Loucy (cell line): ENCODE results near the gene NOTCH2.
A peak's percentile ranks its signal among the peaks of the same experiment; 100 is the strongest.

ENCODE experiments used
- H2AFZ ChIP-seq: fragments of 200-600 bp; sonication (generic); 2 replicates; pipeline ENCODE4 v1.6.0; 2016; ENCODE audit warnings: antibody characterized with exemption, mild to moderate bottlenecking, low read length, moderate library complexity
- H3F3A ChIP-seq: fragments of 200-600 bp; 2 replicates; pipeline ENCODE4 v1.6.0; 2016; ENCODE audit warnings: antibody characterized with exemption, low read depth, mild to moderate bottlenecking
- H3K27me3 ChIP-seq: fragments of 200-600 bp; sonication (generic); 2 replicates; pipeline ENCODE4 v1.6.1; 2014; ENCODE audit warnings: low read length, mild to moderate bottlenecking; ENCODE audit not compliant: insufficient read depth, poor library complexity, severe bottlenecking
- H3K36me3 ChIP-seq: fragments of 200-600 bp; sonication (generic); 2 replicates; pipeline ENCODE4 v1.6.1; 2016; ENCODE audit warnings: low read length; ENCODE audit not compliant: insufficient read depth
- H3K4me1 ChIP-seq: fragments of 200-600 bp; sonication (generic); 2 replicates; pipeline ENCODE4 v1.5.1; 2014; ENCODE audit warnings: low read length, mild to moderate bottlenecking; ENCODE audit not compliant: insufficient read depth, poor library complexity, severe bottlenecking
- H3K4me2 ChIP-seq: fragments of 200-600 bp; sonication (generic); 2 replicates; pipeline ENCODE4 v1.6.0; 2014; ENCODE audit warnings: antibody characterized with exemption, low read length, low read depth, mild to moderate bottlenecking; ENCODE audit not compliant: poor library complexity, severe bottlenecking
- H3K4me3 ChIP-seq: fragments of 200-600 bp; sonication (generic); 2 replicates; pipeline ENCODE4 v1.5.1; 2014; ENCODE audit warnings: low read length, mild to moderate bottlenecking, mixed read lengths; ENCODE audit not compliant: poor library complexity, severe bottlenecking
- H3K79me2 ChIP-seq: fragments of 200-600 bp; sonication (generic); 2 replicates; pipeline ENCODE4 v1.6.1; 2014; ENCODE audit warnings: low read length; ENCODE audit not compliant: insufficient read depth
- H3K9ac ChIP-seq: fragments of 200-600 bp; sonication (generic); 2 replicates; pipeline ENCODE4 v1.6.0; 2014; ENCODE audit warnings: mild to moderate bottlenecking, low read depth, low read length, moderate library complexity; ENCODE audit not compliant: poor library complexity, severe bottlenecking
- H3K9me2 ChIP-seq: fragments of 200-600 bp; sonication (generic); replicated peaks from 2 replicates; pipeline ENCODE4 v1.6.1; 2016; ENCODE audit warnings: low read depth, low read length, mixed read lengths
- H3K9me3 ChIP-seq: fragments of 200-600 bp; sonication (generic); 2 replicates; pipeline ENCODE4 v1.6.1; 2014; ENCODE audit warnings: mild to moderate bottlenecking, antibody characterized with exemption, low read length, low read depth; ENCODE audit not compliant: insufficient read depth
- H4K20me1 ChIP-seq: fragments of 200-600 bp; sonication (generic); 2 replicates; pipeline ENCODE4 v1.6.0; 2014; ENCODE audit warnings: antibody characterized with exemption, low read length, mild to moderate bottlenecking; ENCODE audit not compliant: insufficient read depth, poor library complexity, severe bottlenecking
- EZH2phosphoT487 ChIP-seq: fragments of 200-600 bp; IDR thresholded peaks from 2 replicates; pipeline ENCODE4 v1.6.1; 2018; ENCODE audit warnings: antibody characterized with exemption, mild to moderate bottlenecking, moderate library complexity, borderline replicate concordance
- TF ChIP-seq, protein P1 (sequence below): fragments of 200-600 bp; sonication (generic); conservative IDR thresholded peaks from 2 replicates; pipeline ENCODE4 v1.5.1; 2014; ENCODE audit warnings: mild to moderate bottlenecking, antibody characterized with exemption, low read length

The NOTCH2 gene

DNA sequence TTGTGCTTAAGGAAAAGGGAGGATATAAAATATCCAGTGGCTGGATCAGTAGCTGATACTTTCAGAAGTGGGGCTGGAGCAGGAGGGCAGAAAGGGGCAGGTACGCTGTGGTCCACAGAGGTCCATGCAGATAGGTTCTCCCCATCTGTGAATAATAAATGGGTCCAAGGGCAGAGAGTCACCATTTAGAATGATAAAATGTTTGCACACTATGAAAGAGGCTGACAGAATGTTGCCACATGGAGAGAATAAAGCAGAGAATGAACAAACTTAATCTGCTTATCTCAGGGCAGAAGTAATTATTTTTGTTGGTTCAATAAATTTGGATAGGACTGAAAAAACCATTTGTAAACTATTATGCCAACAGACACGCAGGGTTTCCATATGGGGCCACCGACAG lies 156.5 kb downstream of the NOTCH2 start:
- peaks cover 44% of the 10 kb centered on the region; the same call in 1 of the 2 replicates for H3K36me3 ChIP-seq
- H3K79me2 ChIP-seq = no peaks in the 10 kb centered on the region
- no peaks in the 10 kb centered on the region for H3K9me2 ChIP-seq
- H3K27me3 ChIP-seq = no peaks in the 10 kb centered on the region
- H3K4me3 ChIP-seq = no peak overlapping the region
- H4K20me1 ChIP-seq = no peaks in the 10 kb centered on the region
- no peaks in the 10 kb centered on the region for H3F3A ChIP-seq
- TF ChIP-seq, protein P1, sequence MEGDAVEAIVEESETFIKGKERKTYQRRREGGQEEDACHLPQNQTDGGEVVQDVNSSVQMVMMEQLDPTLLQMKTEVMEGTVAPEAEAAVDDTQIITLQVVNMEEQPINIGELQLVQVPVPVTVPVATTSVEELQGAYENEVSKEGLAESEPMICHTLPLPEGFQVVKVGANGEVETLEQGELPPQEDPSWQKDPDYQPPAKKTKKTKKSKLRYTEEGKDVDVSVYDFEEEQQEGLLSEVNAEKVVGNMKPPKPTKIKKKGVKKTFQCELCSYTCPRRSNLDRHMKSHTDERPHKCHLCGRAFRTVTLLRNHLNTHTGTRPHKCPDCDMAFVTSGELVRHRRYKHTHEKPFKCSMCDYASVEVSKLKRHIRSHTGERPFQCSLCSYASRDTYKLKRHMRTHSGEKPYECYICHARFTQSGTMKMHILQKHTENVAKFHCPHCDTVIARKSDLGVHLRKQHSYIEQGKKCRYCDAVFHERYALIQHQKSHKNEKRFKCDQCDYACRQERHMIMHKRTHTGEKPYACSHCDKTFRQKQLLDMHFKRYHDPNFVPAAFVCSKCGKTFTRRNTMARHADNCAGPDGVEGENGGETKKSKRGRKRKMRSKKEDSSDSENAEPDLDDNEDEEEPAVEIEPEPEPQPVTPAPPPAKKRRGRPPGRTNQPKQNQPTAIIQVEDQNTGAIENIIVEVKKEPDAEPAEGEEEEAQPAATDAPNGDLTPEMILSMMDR = no peak
- TF ChIP-seq EZH2phosphoT487 = no peak
- no peak overlapping the region for H3K4me2 ChIP-seq
- peaks cover 20% of the 10 kb centered on the region for H3K4me1 ChIP-seq
- H2AFZ ChIP-seq = no peak overlapping the region
- H3K9me3 ChIP-seq = no peaks in the 10 kb centered on the region
- H3K9ac ChIP-seq = no peak overlapping the region

DNA sequence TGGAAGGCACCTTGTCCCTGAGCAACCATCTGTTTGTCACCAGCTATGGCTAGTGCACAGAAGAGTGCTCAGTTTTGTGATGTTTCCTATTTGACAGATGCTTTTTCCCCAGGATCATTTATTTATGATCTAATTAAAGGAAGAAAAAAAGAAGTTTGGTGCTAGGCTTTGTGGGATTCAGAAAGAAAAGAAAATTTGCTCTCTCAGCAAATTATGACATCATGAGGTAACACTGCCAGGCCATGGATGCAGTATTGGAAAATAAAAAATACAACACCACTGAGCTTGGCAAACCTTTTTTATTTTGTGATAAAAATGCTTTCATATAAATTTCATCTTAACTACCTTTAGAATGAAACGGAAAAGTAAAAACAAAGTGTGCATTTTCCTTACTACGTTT lies 157.7 kb downstream of the NOTCH2 start:
- Histone ChIP-seq H3K9ac (no peak overlapping the region), H3K9me3 (no peaks in the 10 kb centered on the region), H3K4me2 (no peak overlapping the region), H3K4me3 (no peak overlapping the region), H3K79me2 (no peaks in the 10 kb centered on the region), H3K36me3 (peaks cover 32% of the 10 kb centered on the region; the same call in 1 of the 2 replicates), H3F3A (no peaks in the 10 kb centered on the region), H2AFZ (no peak overlapping the region), H4K20me1 (no peaks in the 10 kb centered on the region), H3K4me1 (peaks cover 20% of the 10 kb centered on the region), H3K9me2 (no peaks in the 10 kb centered on the region), H3K27me3 (no peaks in the 10 kb centered on the region)
- no peak for TF ChIP-seq EZH2phosphoT487
- TF ChIP-seq, protein P1 = no peak

DNA sequence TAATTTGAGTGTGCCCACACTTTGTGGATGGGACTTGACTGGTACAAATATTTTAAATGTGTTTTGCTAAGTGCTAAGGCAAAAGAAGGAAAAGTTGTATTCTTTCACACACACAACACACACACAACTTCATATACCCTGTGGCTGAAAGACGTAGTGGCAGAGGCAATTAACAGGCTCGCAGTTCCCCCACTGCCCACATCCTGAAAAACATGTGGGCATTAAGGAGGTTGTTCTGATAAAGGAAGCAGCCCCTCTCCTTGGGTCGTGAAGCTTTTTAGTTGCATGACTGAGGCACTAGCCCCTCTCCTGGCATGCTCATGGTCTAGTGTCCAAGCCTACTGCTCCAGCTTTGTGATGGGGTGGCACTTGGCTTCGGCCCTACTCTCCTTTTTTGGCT lies 158.8 kb downstream of the NOTCH2 start:
- Histone ChIP-seq H3F3A (no peaks in the 10 kb centered on the region), H3K36me3 (peaks cover 20% of the 10 kb centered on the region; the same call in 1 of the 2 replicates), H3K27me3 (no peaks in the 10 kb centered on the region), H3K79me2 (no peaks in the 10 kb centered on the region), H4K20me1 (no peaks in the 10 kb centered on the region), H2AFZ (no peak overlapping the region), H3K9me3 (0 out of 2 replicates have a peak, but pooled peaks cover 2% of the 10 kb centered on the region), H3K4me1 (peaks cover 20% of the 10 kb centered on the region), H3K4me2 (peak overlapping the region; percentile 69), H3K9ac (peak overlapping the region; percentile 31), H3K9me2 (no peaks in the 10 kb centered on the region), H3K4me3 (peak overlapping the region; percentile 52)
- TF ChIP-seq EZH2phosphoT487 = no peak
- TF ChIP-seq, protein P1 = no peak
